ENCODE results near the gene GSTO2.
A peak's percentile ranks its signal among the peaks of the same experiment; 100 is the strongest.

The GSTO2 gene

DNA sequence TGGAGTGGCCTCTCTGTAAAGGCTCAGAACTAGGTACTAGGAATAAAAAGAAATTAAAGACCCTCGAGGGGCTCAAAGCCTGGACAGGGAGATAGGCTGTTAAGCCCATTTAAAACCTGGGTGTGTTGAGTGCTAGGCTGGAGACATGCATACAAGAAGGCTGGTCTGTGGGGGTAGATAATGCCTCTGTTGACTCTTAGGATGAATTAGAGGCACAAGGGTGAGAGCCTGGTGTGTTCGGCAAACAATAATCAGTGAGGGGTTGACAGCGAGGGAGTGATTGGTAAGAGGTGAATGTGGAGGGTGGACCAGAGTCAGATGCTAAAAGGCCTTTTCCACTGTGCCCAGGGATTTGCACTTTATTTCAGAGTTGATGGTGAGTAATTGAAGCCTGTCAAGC lies 12.7 kb downstream of the GSTO2 start:
- no peak for DNase-seq

GRCh38 chr10:104284846-104285245 lies 15.9 kb downstream of the GSTO2 start:
- no peak for DNase-seq

GRCh38 chr10:104286939-104287338 lies 18.0 kb downstream of the GSTO2 start:
- DNase-seq: no peak

- no peak for DNase-seq
These were observed 19.4 kb downstream of the GSTO2 start for GRCh38 chr10:104288355-104288754.

DNA sequence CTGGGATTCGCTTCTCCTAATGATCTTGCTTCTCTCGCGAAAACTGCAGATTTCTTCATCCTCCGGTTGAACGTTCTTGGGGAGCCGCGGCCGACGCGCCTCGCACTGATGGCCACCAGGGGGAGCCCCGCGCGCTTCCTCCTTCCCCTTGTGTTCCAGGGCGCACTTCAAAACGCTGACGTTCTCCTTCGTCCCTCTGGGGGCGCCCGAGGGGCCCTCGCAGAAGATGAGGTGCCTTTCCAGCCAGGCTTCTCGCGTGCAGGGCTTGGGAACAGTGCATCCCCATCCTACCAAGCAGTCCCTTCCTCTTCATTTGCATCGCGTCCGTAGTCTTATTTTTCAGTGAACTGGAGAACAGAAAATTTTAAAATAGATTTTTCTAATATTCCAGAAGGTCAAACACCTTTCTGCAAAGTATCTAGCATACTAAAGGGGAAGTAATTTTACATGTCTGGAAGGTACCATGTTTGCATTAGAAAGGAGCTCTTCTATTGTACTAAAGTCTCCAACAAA lies 22.5 kb downstream of the GSTO2 start:
- DNase-seq: peak; percentile 93 to 97 (median 96)

- peak in 3 of 4 experiments; percentile 36 to 63 (median 58) for DNase-seq
These were observed 24.0 kb downstream of the GSTO2 start for GRCh38 chr10:104293011-104293410.

GRCh38 chr10:104293781-104294321 lies 24.9 kb downstream of the GSTO2 start:
- DNase-seq: no peak

GRCh38 chr10:104296687-104297436 lies 27.9 kb downstream of the GSTO2 start:
- DNase-seq: no peak

DNA sequence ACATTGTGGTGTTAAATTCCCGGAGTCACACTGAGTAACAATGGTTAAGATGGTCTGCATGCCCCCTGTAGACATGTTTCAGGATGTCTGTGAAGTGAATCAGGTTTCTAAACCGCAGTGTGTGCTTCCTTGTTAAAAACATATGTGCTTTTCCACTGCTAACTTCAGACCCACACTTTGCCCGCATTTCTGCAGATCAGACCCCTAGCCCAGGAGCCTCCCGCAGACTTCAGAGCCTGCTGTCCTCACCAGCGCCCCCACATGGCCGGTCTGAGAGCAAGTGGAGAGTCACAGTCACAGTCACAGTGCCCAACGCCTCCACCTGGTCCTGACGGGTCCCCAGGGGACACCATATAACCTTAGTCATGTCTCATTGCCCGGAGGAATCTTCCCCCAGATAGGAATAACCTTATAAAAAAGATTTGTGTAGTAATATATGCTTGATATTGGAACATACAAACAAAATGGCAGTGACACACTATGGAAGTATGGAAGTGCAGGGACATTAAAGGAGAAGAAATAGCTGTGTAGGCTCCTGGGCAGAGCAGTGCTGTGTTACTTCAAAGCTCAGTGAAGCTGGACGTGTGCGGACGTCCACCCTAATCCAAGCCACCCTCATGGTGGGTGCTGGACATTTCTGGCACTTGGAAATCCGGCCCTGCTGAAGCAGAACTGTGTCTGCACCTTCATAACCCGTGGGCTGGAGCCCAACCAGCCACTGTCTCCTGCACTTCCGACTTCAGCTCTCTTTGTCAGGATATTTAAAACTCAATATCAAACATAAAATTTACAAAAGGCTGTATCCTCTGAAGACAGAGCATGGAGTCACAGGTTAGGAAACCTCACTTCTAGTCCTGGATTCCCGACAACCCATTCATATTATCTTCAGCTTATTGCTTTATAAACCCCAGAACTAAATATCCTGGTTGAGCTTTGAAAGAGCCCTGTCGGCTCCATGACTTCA lies 29.0 kb downstream of the GSTO2 start:
- DNase-seq: peak in 1 of 4 experiments; percentile 37

DNA sequence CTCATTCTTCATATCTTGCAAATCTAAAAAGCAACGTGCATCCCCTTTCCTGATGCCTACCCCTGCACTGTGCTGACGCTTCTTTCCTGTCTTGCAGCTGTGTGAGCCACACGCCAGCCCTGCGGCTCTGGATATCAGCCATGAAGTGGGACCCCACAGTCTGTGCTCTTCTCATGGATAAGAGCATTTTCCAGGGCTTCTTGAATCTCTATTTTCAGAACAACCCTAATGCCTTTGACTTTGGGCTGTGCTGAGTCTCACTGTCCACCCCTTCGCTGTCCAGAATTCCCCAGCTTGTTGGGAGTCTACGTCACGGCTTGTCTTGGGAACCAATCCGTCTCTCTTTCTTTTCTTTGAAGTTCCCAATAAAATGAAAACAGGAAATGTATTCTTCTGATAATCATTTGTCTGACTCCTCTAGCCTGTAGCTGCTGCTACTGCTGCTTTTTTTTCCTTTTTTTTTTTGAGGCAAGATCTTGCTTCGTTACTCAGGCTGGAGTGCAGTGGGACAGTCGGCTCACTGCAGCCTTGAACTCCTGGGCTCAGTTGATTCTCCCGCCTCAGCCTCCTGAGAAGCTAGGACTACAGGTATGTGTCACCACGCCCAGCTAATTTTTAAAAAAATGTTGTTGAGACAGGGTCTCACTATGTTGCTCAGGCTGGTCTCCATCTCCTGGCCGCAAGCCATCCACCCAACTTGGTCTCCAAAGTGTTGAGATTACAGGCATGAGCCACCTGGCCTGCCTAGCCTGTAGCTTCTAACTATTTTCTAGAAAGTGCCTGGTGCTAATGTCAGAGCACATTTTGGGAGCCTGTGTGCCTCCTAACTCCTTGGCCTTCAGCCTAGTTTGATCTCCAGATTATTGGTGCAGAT lies 30.3 kb downstream of the GSTO2 start:
- DNase-seq: no peak

- DNase-seq: no peak
These were observed 31.2 kb downstream of the GSTO2 start for GRCh38 chr10:104300002-104300735.

DNA sequence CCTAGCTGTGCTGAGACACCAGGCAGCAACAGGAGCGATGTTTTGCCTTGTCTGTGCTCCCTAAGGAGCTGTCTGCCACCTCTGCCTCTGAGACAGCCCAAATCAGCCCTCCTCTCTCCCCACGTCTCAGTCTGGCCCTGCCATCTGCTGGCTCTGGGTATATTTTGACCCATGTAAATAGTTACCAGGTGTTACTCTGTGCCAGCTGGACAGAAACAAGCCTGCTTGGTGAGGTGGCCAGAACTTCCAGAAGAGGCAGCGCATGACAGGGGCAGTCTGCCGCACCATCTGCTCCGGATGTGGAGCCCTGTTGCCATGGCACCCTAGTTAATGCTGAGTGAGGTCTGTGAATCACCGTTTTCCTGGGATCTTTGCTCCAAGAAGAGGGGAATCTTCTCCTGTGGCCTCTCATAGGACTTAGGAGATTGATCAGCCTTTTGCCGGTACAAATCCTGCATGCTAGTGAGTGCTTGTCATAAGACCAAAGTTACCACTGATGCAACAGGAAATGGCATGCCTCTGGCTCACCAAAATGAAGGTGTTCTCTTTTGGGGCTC lies 31.8 kb downstream of the GSTO2 start:
- DNase-seq: peak in 2 of 4 experiments; percentile 35 to 40

DNA sequence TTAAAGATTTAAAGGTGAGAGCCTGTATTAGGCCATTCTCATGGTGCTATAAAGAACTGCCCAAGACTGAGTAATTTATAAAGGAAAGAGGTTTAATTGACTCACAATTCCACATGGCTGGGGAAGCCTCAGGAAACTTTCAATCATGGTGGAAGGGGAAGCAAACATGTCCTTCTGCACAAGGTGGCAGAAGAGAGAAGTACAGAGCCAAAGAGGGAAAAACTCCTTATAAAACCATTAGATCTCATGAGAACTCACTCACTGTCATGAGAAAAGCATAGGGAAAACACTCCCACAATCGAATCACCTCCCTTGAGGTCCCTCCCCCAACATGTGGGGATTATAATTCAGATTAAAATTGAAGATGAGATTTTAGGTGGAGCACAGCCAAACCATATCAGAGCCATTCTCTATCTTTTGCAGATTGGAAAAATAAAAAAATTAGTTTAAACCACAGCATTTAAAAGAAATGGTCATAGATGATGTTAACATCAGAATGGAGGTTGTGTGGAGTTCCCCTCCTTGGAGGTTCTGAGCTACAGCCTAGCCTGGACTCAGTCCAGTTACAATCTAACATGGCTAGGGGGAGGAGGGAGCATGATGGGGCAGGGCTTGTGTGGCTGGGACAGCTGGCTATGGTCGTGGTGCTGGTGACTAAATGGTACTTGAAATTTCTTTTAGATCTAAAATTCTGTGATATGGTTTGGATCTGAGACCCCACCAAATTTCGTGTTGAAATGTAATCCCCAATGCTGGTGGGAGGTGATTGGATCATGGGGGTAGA lies 33.1 kb downstream of the GSTO2 start:
- no peak for DNase-seq

GRCh38 chr10:104303594-104304355 lies 34.8 kb downstream of the GSTO2 start:
- DNase-seq: peak in 1 of 4 experiments; percentile 4

- no peak for DNase-seq
These were observed 35.4 kb downstream of the GSTO2 start for GRCh38 chr10:104304356-104304745.

DNA sequence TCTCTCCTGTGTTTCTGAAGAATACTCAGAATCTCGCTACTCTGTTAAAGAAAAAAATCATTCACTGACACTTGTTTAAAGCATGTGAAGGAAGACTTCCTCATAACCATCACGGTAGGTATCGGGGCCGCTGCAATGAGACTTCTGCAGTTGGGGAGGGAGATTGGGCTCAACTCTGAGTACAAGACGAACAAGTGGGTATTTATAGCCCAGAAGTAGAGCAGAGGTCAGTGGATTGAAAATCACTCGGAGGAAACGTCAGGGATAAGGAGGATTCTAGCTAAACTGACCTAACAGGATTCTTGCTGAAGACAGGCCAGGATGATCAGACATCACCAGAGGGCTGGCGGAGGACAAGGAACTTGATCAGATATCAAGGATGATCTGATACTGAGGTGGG lies 35.9 kb downstream of the GSTO2 start:
- peak in 1 of 4 experiments; percentile 11 for DNase-seq

DNA sequence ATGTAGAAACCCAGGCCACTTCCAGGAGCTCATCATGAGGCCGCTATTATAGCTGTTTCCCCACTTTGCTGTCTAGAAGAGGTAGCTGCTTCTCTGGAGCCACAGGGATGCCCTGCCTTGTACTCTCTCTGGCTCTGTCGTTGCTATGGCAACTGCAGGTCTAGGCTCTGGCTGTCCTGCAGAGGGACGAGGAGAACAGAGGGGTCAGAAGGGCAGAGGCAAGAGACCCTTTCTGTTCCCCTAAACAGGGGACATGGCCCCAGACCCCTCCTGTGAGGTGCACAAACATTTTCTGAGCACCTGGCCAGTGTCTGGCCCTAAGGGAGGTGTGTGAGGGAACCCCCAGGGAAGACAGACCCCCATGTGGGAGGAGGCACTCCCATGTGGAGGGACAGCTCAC lies 37.9 kb downstream of the GSTO2 start:
- peak in 1 of 4 experiments; percentile 9 for DNase-seq

DNA sequence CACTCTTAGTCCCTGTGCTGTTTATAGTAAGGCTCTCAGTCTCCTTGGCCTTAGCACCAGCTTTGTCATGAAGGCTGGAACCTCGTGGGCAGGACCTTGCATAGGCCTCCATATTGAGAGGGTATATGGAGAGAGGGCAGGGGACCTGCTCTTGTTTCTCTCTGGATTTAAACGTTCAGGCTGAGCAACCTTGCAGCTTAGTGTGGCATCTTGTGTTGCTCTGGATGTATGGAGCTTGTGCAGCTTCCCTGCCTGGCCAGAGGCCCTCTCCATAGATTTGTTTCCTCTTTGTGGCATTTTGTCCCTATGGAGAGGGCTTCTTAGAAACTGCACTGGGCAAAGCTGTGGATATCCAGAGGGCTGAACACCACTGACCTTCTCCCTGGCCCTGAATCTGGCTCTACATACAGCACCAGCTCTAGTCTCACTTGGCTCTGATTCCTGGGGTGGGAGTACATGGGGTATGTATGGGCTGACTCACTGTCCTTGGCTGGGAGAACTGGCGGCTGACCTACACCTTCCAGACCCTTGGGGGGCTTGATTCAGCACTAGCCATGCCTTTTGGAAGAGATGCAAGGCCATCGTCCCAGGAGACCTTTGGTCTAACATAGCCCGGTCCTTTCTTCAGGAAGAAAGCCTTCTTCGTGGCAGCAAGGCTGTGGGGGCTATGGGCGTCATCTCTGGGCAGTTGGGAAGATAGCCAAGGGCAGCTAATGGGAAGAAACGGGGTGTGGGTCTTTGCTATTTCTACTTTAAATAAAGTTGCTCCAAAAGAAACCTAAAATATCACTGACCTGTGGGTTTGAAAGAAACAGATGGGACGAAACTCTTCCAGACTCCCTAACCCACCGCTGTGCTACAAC lies 38.8 kb downstream of the GSTO2 start:
- peak in 2 of 4 experiments; percentile 2 to 7 for DNase-seq

All from suppressor macrophage (primary cell).